CD4-positive, alpha-beta T cell (primary cell): ENCODE measurements around the gene SLC25A47. TPM values are rescaled to one million over a fixed set of nuclear protein-coding genes. Genes with fewer than 3 reads are reported as not detected.

Experiments used
- ATAC-seq: fragments of 200-7000 bp; cut with Tn5 transposase; one replicate; pipeline ENCODE4 v1.10.0; 2022; ENCODE audit warnings: mild to moderate bottlenecking; ENCODE audit not compliant: poor library complexity
- CTCF ChIA-PET: fragments of 350-600 bp; sonication (Branson Sonifier 250); formaldehyde crosslinking; loops from one replicate; lab custom pipeline; 2021; ENCODE audit warnings: antibody characterized with exemption, inconsistent platforms; lab: Charles Lee
- POLR2A ChIA-PET: fragments of 350-600 bp; sonication (Branson Sonifier 250); formaldehyde crosslinking; loops from one replicate; lab custom pipeline; 2021; ENCODE audit warnings: antibody characterized with exemption, inconsistent platforms; lab: Charles Lee
- DNase-seq, 14 experiments: peaks; one replicate each; pipeline ENCODE4 v3.0.0-alpha.2; 2013 to 2020; ENCODE audit warnings: mixed read lengths in 2 of 14
- H3K27ac ChIP-seq, 2 donors: one replicate each; pipeline versions ENCODE4 v1.5.1 to v1.7.0; 2013; ENCODE audit warnings: low read length in 2 of 2, low read depth in 1 of 2, mild to moderate bottlenecking in 1 of 2
- H3K27me3 ChIP-seq, 2 experiments: 1 replicate in 1 of 2; 2 replicates in 1 of 2; pipeline versions ENCODE4 v1.6.1 to v1.7.0; 2013; ENCODE audit warnings: low read length in 2 of 2, control low read depth in 1 of 2, mild to moderate bottlenecking in 1 of 2, moderate library complexity in 1 of 2; ENCODE audit not compliant: insufficient read depth in 2 of 2, control insufficient read depth in 1 of 2
- H3K36me3 ChIP-seq: one replicate; pipeline ENCODE4 v1.6.1; 2013; ENCODE audit warnings: low read length, control low read depth; ENCODE audit not compliant: insufficient read depth
- H3K4me1 ChIP-seq: one replicate; pipeline ENCODE4 v1.6.1; 2013; ENCODE audit warnings: low read length, control low read depth; ENCODE audit not compliant: insufficient read depth
- H3K4me3 ChIP-seq: one replicate; pipeline ENCODE4 v1.5.1; 2013; ENCODE audit warnings: mild to moderate bottlenecking, low read length, moderate library complexity
- H3K9me3 ChIP-seq, 2 experiments: 1 replicate in 1 of 2; 2 replicates in 1 of 2; pipeline versions ENCODE4 v1.6.1 to v1.7.0; 2013; ENCODE audit warnings: low read length in 2 of 2, mild to moderate bottlenecking in 2 of 2, control low read depth in 1 of 2, moderate library complexity in 1 of 2; ENCODE audit not compliant: control insufficient read depth in 1 of 2, insufficient read depth in 1 of 2
- H3K27ac Mint-ChIP-seq: one replicate; pipeline ENCODE4 v1.8.0; 2020; ENCODE audit warnings: mixed read lengths
- H3K27me3 Mint-ChIP-seq: one replicate; pipeline ENCODE4 v1.8.0; 2021; ENCODE audit warnings: mixed read lengths
- H3K36me3 Mint-ChIP-seq: one replicate; pipeline ENCODE4 v1.8.0; 2021; ENCODE audit warnings: low read depth, mixed read lengths
- H3K4me1 Mint-ChIP-seq: one replicate; pipeline ENCODE4 v1.8.0; 2021; ENCODE audit warnings: low read depth, mixed read lengths
- H3K4me3 Mint-ChIP-seq: one replicate; pipeline ENCODE4 v1.8.0; 2020; ENCODE audit warnings: mild to moderate bottlenecking, mixed read lengths
- H3K9me3 Mint-ChIP-seq: one replicate; pipeline ENCODE4 v1.8.0; 2020; ENCODE audit warnings: mixed read lengths
- CTCF ChIP-seq: fragments of 200-600 bp; IDR thresholded peaks from one replicate; pipeline ENCODE4 v1.8.0; 2022; ENCODE audit warnings: antibody characterized with exemption, mild to moderate bottlenecking
- intact Hi-C, 2 experiments: fragments of 100-400 bp; cut with DNase I in 1 of 2; cut with micrococcal nuclease in 1 of 2; formaldehyde crosslinking; loops; one replicate each; pipeline versions ENCODE4 v1.15.1 to v1.9.0; 2023 to 2025; cut with DNase I, micrococcal nuclease
- total RNA-seq, 174 experiments: library from RNA in 2 of 174; stranded (reverse) in 2 of 174; gene quantifications; one replicate each; pipeline ENCODE4 v1.2.3 and lab custom pipeline; 2021 to 2026

SLC25A47 gene
- total RNA-seq, 2 experiments from 2014 or later, result not detected

- intact Hi-C loops, result no loop called here
- Histone ChIP-seq H3K36me3 (peaks cover 49% of the 10 kb centered on the region), H3K9me3 (no peaks in the 10 kb centered on the region), H3K27me3 (no peaks in the 10 kb centered on the region), H3K4me3 (no peak overlapping the region), H3K27ac (no peak overlapping the region), H3K4me1 (peaks cover 3% of the 10 kb centered on the region)
- ATAC-seq (no peak), DNase-seq (no peak)
- Mint-ChIP-seq H3K36me3 (peaks cover 65% of the 10 kb centered on the region), H3K27ac (no peak overlapping the region), H3K4me1 (no peaks in the 10 kb centered on the region), H3K4me3 (no peak overlapping the region), H3K9me3 (no peaks in the 10 kb centered on the region), H3K27me3 (no peaks in the 10 kb centered on the region)
- CTCF ChIA-PET, result no interaction called here
- TF ChIP-seq CTCF, result no peak
- POLR2A ChIA-PET, result no interaction called here
Measured at GRCh38 chr14:100346306-100347091, 23.4 kb downstream of the SLC25A47 start.

DNA sequence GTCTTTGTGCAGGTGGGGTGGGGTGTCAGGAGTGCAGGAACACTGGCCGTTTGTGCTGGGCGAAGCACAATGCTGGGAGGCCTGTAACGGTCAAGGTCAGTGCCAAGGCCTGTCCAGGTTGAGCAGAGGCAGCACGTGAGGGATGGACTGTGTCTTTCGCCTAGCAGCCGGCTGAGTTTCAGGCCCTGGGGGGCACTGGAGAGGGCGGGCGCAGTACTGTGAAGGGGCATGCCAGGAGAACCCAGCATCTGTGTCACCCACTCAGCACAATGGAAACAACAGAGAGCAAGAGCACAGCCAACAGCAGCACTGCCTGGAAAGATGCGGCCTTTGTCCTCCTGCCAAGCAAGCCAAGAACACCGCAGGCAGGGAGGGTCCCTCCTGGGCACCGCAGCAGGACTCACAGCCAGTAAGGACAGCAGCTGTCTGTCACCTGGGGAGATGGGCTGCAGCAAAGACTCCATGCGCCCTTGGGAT, 25.2 kb downstream of the SLC25A47 start:
- Histone ChIP-seq H3K4me1 (no peaks in the 10 kb centered on the region), H3K27me3 (no peaks in the 10 kb centered on the region), H3K36me3 (peaks cover 46% of the 10 kb centered on the region), H3K27ac (no peak overlapping the region), H3K4me3 (no peak overlapping the region), H3K9me3 (no peaks in the 10 kb centered on the region)
- no peak for ATAC-seq
- H3K36me3 Mint-ChIP-seq, result peaks cover 58% of the 10 kb centered on the region
- H3K4me3 Mint-ChIP-seq, result no peak overlapping the region
- DNase-seq, result no peak
- no peak overlapping the region for H3K27ac Mint-ChIP-seq
- CTCF ChIA-PET, result no interaction called here
- intact Hi-C loops, result no loop called here
- TF ChIP-seq CTCF, result no peak
- POLR2A ChIA-PET, result no interaction called here
- H3K9me3 Mint-ChIP-seq, result no peaks in the 10 kb centered on the region
- no peaks in the 10 kb centered on the region for H3K4me1 Mint-ChIP-seq
- no peaks in the 10 kb centered on the region for H3K27me3 Mint-ChIP-seq

DNA sequence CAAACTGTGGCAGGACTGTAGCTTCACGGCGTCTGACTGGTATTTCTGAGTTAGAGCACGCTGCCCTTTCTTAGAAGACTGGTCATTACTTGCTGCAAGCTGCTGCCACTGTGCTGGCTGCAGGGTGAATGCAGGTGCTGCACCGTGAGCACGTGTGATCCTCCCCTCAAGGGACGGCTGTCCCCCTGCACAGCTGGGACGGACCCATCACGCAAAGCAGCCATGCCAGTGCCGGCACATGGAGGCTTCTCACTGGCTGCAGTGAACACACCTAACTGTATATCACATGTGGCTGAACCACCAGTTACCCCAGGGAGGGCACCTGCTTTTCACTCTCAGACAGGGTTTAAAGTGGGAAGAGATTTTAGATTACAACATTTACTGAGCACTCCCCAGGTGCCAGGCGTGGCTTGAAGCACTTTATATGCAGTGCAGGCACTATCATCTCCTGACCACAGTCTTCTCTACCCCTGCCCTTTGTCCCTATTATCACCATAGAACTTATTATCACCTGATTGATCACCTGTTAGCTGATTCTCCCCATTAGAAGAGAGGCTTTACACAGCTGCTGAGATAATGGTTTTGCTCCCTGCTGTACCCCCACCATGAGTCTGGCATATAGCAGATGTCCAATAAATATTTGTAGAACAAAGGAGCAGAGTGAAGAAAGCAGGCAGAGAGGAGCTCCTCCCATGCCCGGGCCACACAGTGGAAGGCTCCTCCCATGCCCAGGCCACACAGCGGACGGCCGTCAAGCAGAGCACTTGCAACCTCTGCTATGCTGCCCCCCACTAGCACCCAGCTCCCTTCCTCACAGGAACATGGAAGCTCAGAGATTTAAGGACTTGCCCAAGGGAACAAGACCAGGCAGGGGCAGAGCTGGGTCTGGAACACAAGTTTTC, 25.9 kb downstream of the SLC25A47 start:
- no peaks in the 10 kb centered on the region for H3K27me3 ChIP-seq
- H3K27ac ChIP-seq, result no peak overlapping the region
- H3K4me1 ChIP-seq, result no peaks in the 10 kb centered on the region
- peaks cover 54% of the 10 kb centered on the region for H3K36me3 ChIP-seq
- DNase-seq (no peak), ATAC-seq (no peak)
- no peak overlapping the region for H3K27ac Mint-ChIP-seq
- H3K4me3 ChIP-seq, result no peak overlapping the region
- intact Hi-C loops, result no loop called here
- no peak for TF ChIP-seq CTCF
- CTCF ChIA-PET, result no interaction called here
- no peaks in the 10 kb centered on the region for H3K9me3 ChIP-seq
- POLR2A ChIA-PET, result no interaction called here
- H3K4me3 Mint-ChIP-seq, result no peak overlapping the region
- H3K36me3 Mint-ChIP-seq, result peaks cover 59% of the 10 kb centered on the region
- H3K4me1 Mint-ChIP-seq, result no peaks in the 10 kb centered on the region
- no peaks in the 10 kb centered on the region for H3K9me3 Mint-ChIP-seq
- H3K27me3 Mint-ChIP-seq, result no peaks in the 10 kb centered on the region
